GM18508 (cell line): ENCODE measurements around the gene KCNJ15.

Experiments
- ATAC-seq: cut with Tn5 transposase; IDR thresholded peaks from one replicate; pipeline ENCODE4 v1.9.1; 2021; ENCODE audit warnings: moderate number of reproducible peaks; ENCODE audit not compliant: insufficient read depth, unreplicated experiment

KCNJ15 gene

DNA sequence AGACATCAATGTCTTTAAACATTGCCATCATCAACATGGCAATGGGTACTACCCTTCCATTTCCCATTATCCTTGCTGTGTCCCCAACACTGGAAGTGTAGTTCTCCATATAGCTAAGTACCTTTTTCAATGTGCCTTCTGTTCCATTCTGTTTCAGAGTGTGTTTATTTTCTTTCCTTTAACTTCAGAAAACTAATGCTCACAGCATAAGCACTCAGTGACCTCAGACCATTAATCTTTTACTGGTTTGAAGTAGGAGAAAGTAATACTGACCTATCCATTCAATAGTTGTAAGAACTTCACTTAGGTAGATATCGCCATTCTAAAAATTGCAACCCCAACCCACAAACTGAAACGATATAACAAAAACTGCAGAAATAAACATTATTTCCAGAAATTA lies 37.8 kb downstream of the KCNJ15 start:
- ATAC-seq: no peak

DNA sequence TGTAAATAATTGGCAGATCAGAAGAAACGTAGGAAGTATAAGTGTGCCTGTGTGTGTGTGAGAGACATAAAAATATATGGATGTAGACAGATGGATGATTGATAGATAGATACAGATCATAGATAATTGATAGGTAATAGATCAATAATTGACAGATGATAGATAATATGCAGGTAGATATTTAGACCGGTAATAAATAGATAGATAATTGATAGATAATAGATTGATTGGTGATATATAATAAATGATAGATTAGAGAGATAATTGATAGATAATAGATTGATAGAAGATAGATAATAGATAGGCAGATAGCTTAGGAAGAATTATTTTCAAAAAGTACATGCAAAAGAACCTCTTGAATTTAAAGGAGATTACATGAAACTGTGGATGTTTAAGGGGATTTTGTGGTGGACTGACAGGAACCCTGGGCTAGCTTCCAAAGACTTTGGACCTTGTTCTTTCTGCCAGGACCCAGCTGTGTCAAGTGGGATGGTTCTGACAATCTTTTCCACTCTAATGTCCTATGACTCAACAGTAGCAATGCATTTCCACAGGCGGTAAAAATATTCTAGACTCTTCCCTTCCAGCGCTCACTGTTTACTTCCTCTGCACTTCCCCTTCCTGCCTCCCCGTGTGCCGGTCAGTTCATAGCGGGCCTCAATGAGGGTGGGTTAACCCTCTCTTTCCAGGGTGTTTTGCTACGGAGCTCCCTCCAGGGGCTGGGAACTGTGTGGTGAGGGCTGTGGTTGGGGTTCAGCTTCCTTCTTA lies 39.4 kb downstream of the KCNJ15 start:
- ATAC-seq: no peak

DNA sequence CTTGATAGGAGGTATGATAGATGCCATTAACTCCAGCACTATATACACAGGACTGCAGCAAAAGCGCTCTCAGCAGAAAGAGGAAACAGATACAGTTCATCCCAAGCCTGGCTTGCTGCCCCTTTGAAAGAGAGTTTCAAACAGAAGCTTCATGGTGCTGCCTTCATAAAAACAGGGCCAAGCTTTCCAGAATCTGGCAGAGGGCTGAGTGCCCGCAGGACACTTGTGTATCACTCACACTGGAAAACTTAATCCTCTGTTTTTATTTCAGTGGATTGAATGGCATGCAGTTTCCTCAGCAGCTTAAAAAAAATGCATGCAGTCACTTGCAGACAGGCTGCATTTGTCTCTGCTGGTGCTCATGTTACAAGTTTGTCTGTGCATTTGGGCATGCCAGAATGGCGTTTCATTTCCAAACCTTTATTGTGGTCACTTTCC lies 40.4 kb downstream of the KCNJ15 start:
- no peak for ATAC-seq

DNA sequence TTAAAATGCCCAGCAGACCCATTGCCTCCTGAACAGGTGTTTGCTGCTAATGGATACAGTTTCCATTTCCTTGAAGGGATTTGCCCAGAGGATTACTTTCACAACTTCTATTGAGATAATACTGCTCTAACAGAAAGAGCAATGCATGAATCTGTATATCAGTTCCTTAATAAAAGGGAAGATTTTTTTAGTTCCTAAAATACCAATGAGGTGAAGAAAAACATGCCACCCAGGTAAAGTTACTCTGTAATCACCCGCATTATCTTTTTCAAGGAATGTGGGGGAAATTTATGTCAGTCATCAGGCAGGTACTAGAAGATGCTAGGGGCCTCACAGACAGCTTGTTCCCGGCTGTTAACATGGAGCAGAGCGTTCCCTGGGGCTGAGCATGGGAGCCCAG lies 41.1 kb downstream of the KCNJ15 start:
- no peak for ATAC-seq

DNA sequence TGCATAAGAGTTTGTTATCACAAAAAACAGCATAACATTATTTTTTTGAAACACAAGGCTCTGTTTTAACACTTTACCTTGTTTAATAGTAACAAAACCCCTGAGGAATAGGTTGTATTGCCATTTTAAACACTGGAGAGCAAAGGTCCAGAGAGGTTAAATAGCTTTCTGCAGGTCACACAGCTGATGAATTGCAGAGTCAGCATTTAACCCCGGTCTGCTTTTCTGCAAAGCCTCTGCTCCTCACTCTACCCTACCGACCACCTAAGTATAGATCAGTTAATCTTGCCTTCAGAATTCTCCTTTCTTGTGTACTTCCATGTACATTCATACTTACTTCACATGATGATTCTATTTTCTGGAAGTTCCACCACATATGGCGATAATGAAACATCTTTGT lies 42.0 kb downstream of the KCNJ15 start:
- ATAC-seq: no peak

DNA sequence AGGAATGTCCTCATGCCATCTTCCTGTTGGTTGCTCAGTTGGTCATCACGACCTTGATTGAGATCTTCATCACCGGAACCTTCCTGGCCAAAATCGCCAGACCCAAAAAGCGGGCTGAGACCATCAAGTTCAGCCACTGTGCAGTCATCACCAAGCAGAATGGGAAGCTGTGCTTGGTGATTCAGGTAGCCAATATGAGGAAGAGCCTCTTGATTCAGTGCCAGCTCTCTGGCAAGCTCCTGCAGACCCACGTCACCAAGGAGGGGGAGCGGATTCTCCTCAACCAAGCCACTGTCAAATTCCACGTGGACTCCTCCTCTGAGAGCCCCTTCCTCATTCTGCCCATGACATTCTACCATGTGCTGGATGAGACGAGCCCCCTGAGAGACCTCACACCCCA lies 42.9 kb downstream of the KCNJ15 start:
- no peak for ATAC-seq

DNA sequence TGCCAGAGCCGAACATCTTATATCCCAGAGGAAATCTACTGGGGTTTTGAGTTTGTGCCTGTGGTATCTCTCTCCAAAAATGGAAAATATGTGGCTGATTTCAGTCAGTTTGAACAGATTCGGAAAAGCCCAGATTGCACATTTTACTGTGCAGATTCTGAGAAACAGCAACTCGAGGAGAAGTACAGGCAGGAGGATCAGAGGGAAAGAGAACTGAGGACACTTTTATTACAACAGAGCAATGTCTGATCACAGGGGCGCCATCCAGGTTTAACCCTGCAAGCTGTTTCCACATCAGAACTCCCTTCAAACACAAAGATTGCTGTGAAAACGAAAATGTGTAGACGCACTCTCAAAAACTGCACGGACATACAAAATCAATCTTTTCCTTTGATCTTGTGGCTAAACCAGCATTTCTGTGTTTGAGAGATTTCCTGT lies 43.4 kb downstream of the KCNJ15 start:
- no peak for ATAC-seq

DNA sequence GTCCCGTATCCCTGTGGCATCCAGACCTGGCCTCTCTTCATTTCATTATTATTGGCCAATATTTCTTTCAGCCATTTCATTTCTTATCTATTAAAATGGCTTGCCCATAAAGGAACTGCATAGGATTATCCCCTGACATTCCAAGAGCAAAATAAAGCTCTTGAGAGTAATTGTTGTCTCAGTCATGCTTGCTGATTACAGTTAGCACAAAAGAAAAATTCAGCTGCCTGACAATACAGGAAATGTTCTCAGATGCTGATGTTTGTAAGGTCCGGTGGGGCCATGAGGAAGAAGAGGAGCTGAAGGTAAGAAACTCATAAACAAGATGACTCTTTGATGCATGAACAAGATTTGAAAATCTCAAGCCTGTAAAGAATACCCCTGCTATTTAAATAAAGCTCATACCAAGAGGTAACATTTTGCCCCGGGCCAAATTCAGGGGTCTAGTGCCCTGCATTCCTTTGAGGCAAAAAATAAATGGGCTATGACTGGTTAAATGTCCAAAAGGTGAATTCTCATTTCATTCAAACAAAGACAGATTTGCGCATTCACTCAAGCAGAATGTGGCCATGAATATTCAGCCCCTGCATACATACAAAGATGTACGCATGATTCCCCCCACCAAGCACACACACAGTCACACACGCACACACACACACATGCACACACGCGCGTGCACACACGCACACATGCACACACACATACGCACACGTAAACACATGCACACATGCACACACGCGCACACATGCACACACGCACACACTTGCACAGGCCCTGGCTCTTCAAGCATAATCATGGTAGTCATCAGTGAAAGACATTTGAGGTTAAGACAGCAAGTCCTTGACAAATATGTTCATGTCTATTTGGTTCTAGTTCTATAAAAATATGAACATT lies 44.8 kb downstream of the KCNJ15 start:
- no peak for ATAC-seq

DNA sequence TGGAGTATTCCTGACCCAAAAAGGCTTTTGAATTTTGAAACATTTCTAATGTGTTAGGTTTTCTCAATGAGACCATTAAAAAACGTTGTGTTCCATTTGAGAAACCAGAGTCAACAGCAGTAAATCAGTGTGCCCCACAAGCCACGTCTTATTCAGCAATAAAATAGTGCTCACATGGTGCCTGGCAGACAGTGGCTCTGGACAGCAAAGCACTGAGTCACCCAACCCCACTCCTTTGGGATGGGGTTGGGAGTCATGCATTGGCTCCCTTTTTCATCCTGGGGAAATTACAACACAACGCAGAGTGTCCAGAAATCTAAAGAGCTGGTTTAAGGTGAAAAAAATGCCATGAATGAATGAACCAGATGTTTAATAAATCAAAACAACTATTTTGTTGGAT lies 46.5 kb downstream of the KCNJ15 start:
- no peak for ATAC-seq

DNA sequence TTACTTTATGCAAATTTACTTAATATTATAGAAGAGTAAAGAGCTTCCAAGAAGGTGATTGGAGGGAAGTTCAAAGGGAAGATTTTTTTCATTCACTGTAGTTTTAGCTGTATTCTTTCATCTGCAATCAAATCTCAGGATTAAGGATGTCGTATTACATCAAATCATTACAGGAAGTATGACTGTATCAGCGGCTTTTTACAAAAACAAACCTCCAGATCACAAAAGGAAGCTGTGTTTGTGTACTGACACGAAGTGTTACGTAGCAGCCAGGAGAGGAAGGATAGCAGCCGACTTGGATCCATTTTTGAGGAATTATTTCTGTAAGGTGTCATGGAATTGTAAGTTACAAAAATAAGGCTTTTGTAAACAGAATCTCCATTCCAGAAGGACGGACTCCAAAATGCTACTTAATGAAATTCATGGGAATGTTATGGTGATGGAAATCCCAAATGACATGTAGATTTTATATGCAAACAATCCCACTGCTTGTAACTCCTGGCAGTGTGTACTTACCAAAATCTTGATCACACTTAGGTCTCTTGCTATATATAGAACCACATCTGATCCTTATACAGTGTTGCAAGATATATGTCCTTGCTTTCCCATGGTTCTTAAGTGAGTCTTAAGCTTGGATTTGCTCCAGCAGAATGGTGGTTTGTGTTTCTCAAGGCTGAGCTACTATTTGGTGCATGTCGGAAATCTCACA lies 49.8 kb downstream of the KCNJ15 start:
- no peak for ATAC-seq

DNA sequence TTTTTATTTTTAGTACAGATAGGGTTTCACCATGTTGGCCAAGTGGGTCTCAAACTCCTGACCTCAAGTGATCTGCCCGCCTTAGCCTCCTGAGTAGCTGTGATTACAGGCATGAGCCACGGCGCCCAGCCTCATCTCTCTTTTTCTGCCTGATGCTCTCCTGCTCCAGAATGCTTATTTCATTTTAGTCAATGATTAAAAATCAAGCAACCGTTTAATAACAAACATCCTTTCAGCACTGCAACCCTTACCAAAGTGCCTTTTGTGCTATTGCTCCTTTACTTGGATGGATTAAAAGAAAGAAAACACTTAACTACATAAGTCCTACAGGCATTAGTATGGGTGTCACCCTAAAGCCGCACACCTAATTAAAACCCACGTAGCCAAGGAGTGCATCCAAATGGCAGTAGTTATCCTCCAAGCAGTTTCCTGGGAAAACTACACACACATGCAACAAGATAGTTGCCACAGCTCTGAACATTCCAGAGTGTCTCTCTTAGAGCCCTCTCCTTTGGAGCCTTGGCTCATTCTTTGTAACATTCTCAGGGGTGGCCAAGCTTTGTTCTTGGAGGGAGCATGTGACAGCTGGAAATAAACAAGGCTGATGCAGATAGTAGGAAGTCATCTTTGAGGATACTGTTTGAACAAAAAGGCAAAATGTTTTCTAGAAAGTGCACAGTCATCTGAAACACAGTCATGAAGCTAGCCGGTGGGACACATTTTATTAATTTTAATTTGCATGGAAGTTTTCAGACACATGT lies 51.2 kb downstream of the KCNJ15 start:
- ATAC-seq: no peak

DNA sequence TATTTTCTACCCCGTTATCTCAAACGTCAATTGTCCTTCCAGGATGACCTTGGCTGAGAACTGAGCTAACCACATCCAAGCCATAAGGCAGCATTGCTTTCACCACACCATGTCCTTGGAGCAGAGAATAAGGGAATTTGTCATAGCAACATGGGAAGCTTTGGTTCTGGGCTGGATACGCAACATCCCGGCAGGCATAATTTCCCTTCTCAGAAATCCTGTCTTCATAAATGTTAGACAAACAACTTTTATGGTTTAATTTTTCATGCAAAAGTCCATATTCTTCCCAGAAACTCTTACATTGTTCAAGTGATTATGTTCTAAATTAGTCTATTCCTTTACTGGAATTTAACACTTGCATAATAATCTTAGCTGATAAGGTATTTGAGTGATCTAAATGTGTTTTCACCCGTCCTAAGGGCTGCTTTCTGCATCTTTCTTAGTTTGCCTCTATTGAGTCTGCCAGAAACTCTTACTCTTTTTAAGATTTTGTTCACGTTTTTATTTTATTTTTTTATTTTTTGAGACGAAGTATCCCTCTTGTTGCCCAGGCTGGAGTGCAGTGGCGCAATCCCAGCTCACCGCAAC lies 51.8 kb downstream of the KCNJ15 start:
- ATAC-seq: no peak

DNA sequence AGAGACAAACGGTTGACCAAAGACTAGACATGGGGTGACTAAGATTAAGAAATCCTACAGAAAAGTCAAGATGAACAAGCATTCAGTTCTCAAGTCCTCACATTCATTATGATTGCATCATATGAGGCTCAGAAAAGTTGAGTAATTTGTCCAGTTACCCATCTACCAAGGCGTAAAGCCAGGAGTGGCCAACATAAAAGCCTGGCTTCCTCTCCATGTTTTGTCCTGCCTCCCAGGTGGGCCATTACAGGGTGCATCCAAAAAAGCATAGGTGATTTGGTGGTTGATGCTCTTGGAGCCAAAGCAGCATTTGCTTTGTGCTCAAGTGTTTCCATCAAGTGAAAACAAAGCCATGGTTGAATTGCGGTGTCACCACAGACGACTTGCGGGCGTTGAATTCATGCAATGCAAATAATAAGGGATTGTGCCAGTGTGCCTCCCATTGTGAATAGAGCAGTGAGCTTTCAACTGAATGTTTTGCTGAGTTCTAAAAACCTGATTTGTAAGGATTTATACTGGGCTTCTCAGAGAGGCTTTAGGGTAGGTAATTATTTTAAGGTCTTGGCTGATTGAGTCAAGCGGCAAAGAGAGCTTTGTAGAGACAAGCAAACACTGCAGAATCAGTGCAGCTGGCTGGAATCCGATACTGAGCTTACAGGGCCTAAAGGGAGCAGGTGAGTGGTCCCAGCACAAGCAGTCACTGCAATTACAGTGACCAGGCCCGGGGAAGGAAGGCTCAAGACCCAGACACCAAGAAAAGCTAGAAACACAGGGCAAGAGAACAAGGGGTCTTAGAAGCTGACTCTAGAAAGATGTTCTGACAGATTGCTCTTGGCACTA lies 54.1 kb downstream of the KCNJ15 start:
- no peak for ATAC-seq

DNA sequence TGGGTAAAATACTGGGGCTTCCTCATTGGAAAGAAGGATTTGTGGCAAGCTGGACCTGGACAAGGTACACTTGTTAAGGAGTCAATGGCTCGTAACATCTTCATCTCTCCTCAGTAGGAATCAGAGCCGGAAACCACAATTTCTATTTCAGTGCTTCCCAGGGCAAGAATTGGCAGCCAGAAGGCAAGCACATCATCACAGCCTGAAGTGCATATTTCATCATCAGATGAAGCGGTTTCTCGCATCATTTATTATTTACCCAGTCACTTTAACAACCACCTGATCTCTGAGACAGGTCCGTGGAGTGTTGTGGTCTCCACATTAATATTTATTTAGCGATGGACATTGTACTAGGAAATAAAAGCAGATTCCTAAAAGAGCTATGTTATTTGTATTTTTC lies 55.0 kb downstream of the KCNJ15 start:
- ATAC-seq: no peak

DNA sequence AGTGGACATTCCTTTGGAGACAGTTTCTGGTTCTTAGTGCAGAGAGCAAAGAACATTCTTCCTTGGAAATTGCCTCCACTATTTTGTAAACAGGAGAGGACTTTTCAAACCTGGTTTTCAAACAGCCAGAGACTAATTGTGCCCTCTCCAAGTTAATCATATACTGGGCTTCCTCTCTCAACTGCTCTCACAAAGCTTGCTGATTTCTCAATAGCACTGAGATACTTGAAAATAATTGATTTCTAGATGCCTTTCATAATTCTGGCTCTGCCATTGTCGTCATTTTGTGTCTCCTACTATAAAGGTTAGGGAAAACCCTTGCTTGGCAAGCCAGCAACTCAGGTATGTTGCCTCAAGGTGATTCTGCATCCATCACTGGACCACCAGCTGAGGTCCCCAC lies 56.0 kb downstream of the KCNJ15 start:
- ATAC-seq: no peak

DNA sequence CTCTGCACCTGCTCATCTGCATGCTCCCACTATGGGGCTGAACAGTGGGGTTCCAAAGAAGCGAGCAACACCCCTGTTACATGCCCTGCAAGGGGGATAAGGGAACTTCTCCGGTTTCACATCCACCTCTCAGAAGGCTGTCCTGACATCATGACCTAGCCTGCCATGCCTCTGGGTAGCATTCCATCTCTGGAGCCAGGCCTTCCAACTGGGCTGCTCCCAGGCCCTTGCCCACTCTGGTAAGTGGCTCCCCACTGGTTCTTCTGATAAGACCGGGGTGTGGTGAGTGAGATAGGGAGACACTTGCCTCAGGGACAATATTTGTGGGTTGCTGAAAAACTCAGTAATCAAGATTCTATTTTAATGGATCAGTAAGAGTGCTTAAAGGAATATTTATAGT lies 57.8 kb downstream of the KCNJ15 start:
- ATAC-seq: no peak

DNA sequence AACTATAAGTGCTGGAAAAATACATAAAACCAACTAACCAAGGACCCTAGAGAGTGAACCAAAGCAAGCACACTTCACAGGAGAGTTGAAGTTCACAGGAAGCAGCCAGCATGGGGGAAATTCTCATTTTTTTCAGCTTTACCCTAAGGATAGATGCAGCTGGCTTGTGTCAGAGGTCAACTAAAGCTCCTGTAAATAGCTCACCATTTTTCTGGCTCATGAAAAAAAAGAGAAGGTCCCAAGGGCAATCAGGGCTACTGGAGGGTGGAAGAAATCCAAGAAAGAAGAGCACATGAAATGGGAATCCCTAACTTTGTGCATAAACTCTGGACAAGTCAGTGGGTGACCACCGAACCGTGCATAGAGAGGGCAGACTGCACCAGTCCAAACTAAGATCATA lies 58.3 kb downstream of the KCNJ15 start:
- no peak for ATAC-seq

DNA sequence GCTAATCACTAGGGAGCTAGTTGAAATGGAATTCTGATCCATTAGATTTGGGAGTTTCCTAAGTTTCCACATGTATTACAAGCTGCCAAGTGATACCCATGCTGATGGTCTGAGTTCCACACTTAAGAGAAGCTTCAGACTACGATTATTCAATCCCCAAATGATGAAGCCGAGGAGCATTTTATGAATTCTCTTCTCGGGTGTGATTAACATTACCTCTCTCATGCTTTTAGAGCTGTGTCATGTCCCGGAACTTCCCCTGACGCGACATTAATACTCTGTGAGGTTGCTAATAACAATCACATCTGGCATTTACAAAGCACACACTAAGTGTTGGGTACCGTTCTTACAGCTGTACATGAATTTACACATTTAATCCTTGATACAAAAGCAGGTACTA lies 63.0 kb downstream of the KCNJ15 start:
- no peak for ATAC-seq

DNA sequence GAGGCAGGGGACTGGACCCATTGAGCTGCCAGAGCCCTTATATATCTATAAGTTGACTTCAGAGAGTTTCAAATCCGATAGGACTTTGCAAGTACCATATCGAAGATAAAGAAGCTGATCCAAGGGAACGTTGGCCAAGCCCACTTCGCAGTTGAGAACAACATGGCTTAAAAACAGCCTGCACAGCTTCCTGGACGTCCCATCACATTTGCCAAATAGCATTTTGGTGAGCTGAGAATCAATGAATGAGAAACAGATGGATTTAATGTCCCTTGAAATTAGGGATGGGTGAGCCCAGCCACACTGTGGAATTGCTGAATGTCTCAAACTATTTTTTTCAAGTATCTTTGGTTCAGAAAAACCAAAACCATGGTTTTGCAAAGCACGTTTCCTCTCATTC lies 64.8 kb downstream of the KCNJ15 start:
- no peak for ATAC-seq
